Activated CD4-positive, alpha-beta T cell treated with anti-CD3 and anti-CD28 coated beads, Interleukin-10, Interleukin-2, amounts not matched to agents 100 ng/mL and 50 ng/mL, durations not matched to agents 16 hours and 8 hours (primary cell): Measurements from ENCODE around the gene TMC1.
"Not testable (repeated sequence)": the region's sequence is repeated elsewhere in the genome, so short reads cannot be mapped to it uniquely, and the experiment has no call there.

Experiments used
- DNase-seq: peaks from one replicate; pipeline ENCODE4 v3.0.0-alpha.2; 2020

The TMC1 gene

GRCh38 chr9:72827950-72828731 is 306.7 kb downstream of the TMC1 start:
- DNase-seq, result no peak

- no peak for DNase-seq
Observed at GRCh38 chr9:72834994-72835393, 313.6 kb downstream of the TMC1 start.

GRCh38 chr9:72836790-72837189 is 315.4 kb downstream of the TMC1 start:
- no peak for DNase-seq

GRCh38 chr9:72839085-72839484 is 317.7 kb downstream of the TMC1 start:
- DNase-seq, result no peak

GRCh38 chr9:72843520-72844439 is 322.4 kb downstream of the TMC1 start:
- no peak for DNase-seq

- DNase-seq, result no peak
Observed at GRCh38 chr9:72844440-72844768, 323.0 kb downstream of the TMC1 start.

DNA sequence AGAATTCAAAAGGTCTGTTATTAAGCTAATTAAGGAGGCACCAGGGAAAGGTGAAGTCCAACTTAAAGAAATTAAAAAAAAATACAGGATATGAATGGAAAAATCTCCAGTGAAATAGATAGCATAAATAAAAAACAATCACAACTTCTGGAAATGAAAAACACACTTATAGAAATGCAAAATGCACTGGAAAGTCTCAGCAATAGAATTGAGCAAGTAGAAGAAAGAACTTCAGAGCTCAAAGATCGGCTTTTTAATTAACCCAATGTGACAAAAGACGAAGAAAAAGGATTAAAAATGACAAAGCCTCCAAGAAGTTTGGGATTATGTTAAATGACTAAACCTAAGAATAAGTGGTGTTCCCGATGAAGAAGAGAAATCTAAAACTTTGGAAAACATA is 323.6 kb downstream of the TMC1 start:
- DNase-seq, result not testable (repeated sequence)

GRCh38 chr9:72850209-72850608 is 328.8 kb downstream of the TMC1 start:
- DNase-seq, result not testable (repeated sequence)

DNA sequence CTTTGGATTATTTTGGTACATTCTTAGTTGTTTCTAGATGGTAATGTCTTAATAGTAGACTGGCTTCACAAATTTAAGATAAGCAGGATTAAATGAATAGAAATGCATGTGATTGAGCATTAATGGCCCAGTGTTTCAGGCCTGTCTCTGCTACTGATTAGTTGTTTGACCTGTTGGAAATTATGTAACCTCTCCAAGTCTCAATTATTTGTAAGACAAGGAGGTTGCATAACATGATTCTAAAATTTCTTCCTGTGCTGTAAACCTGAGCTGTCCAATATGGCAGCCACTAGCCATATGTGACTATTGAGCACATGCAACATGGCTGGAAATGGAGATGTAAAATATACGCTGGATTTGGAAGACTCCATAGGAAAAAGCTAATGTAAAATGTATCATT is 333.9 kb downstream of the TMC1 start:
- no peak for DNase-seq

DNA sequence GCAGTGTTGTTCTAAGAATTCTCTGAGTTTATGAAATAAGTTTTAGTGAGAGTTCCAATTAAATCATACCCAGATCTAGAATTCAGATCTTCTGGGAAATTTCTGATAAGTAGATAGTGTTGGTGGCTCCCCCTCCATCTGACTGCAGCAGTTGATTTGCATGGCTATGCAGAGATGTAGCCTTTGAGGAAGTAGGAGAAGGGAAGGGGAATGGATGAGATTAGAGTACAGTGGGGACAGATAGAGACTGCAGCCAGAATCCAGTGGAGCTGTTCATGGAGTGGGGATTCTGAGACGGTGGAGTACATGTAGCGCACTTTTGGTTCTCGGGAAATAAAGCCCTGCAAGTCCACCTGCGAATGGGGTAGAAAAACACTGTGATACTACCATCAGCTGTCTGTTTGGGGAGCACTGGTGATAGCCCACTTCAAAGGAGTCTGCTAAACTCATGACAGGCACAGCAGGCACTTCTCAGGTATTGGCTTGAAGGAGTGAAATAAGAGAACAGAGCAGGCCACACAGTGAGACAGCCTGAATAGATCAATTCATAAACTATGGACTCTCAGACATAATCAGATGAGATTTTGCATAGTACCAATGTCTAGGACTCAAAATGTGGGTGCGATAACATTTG is 334.6 kb downstream of the TMC1 start:
- DNase-seq, result no peak

GRCh38 chr9:72856972-72857623 is 335.7 kb downstream of the TMC1 start:
- peak; percentile 46 for DNase-seq

DNA sequence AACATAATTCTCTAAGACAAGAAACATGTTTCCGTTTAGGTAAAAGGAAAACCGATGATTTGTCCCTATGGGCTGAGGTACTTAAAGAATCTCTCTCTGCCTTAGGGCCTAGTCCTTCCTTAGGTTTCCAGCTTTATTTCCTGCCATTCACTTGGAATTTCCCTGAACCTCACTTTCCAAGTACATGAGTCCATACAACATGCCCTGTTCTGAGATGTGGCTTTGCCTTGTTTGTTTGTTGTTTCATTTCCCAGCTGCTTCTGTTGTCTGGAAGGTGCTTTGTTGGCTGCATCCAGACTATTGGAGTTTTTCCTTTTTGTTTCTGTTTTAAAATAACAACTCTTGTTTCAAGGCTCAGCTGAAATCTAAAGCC is 336.2 kb downstream of the TMC1 start:
- no peak for DNase-seq

GRCh38 chr9:72858089-72858912 is 336.9 kb downstream of the TMC1 start:
- DNase-seq, result no peak

DNA sequence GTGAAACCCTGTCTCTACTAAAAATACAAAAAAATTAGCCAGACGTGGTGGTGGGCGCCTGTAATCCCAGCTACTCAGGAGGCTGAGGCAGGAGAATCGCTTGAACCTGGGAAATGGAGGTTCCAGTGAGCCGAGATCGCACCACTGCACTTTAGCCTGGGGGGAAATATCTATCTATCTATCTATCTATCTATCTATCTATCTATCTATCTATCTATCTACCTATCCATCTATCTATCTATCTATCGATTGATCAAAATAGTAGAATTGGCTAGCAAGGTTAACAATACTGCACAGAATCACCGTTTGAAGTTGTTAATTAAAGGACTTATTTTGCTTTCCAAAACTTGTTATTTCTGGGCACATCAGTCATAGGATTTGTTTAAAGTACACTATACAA is 341.4 kb downstream of the TMC1 start:
- not testable (repeated sequence) for DNase-seq

DNA sequence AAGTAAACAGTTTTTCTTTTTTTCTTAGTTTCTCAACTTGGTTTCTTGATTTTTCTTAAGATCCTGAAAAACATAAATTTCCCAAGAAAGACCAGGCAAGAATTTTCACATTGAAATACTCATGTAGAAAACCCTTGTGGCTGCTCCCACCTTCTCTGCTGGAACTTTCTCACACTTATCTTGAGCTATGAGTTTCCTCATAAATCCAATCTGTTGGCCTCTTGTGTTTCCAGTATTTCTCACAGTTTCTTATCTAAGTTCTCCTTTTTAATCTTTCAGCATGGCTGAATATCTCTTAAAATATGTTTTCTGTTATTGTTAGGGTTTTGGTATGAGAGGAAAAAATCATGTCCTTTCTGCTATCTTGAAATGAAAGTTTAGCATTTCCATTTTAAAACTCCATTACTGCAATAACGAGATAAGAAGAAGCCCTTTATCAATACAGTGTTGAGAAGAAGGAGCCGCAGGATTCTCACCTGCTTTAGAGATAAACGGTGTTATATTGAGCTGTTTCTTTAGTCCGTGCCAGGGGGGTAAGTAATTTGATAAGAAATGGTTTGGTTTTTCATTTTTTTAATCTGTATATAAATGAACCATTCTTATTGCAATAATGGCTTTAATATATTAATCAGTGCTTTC is 342.2 kb downstream of the TMC1 start:
- no peak for DNase-seq

- no peak for DNase-seq
Observed at GRCh38 chr9:72864327-72864726, 342.9 kb downstream of the TMC1 start.

DNA sequence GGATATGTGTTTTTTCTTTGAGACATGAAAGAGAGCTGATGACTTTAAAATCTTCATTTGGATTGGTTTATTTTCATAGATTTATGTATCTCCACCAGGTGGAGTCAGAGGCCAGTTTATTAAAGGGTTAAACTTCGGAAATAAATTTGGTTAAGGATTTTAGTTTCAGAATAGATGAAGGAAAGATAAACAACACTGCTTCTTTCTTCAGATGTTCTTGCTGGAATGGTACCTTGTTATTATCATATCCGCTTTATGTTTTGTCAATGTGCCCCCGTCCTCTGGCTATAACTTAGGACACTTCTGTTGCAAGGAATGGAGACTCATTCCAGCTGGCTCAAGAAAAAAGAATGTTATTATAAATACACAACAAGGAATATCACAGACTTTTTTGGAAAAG is 350.3 kb downstream of the TMC1 start:
- DNase-seq, result peak; percentile 7

DNA sequence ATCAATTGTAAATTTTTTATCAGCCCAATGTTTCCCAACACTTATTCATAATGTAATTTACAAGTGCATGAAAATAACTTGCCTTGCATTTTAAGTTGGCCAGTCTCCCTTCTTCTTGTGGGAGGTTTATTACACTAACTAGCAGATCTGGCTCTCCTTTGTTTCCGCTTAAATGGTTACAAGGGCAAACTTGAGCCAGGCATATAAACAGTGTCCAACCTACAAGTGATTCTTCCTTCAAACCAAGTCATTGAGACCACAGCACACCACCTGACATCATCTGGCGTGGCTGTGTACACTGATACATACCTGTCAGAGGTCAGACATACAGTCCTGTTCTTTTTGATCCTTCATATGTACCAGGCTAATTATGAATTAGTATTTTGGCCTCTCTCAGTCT is 351.3 kb downstream of the TMC1 start:
- no peak for DNase-seq

DNA sequence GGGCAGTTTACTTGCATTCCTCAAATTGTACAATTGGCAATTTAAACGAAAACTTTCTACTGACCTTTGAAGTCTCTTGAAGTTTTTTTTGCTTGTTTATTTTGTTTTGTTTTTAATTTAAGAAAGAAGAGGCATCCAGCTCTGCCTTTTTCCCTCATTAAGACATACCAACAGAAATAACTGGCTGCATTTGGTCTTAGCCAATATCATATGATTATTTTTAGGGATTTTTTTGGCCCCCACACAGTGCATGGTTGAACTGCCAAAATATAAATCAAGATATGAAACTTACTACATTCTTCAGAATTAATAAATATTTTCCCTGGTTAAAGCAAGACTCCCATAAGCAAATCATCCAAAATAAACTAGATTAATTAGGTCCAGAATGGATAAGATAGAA is 352.0 kb downstream of the TMC1 start:
- DNase-seq, result no peak

- DNase-seq, result no peak
Observed at GRCh38 chr9:72874344-72874743, 352.9 kb downstream of the TMC1 start.

- no peak for DNase-seq
Observed at GRCh38 chr9:72875221-72875620, 353.8 kb downstream of the TMC1 start.

GRCh38 chr9:72880821-72881220 is 359.4 kb downstream of the TMC1 start:
- no peak for DNase-seq
